ENCODE data around the gene PLXNB2.
"Not testable (repeated sequence)": the region's sequence is repeated elsewhere in the genome, so short reads cannot be mapped to it uniquely, and the experiment has no call there.

Gene PLXNB2

DNA sequence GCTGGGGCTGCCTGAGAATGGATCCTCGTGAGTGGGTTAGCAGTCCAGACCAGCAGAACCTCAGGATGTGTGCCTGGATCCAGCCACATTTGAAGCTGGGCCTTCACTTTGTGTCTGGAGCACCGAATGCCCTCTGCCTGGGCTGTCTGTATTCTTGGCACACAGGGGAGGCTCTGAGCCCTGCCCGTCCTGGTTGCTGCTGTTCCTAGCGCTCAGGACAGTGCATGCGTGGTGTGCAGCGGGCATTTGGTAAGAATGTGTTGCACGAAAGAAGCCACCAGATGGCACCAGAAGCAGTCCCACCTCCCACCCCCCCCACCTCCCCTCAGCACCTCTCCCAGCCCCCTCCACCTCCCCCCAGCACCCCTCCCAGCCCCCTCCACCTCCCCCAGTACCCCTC, 33.1 kb downstream of the PLXNB2 start:
- TF ChIP-seq, protein P1, sequence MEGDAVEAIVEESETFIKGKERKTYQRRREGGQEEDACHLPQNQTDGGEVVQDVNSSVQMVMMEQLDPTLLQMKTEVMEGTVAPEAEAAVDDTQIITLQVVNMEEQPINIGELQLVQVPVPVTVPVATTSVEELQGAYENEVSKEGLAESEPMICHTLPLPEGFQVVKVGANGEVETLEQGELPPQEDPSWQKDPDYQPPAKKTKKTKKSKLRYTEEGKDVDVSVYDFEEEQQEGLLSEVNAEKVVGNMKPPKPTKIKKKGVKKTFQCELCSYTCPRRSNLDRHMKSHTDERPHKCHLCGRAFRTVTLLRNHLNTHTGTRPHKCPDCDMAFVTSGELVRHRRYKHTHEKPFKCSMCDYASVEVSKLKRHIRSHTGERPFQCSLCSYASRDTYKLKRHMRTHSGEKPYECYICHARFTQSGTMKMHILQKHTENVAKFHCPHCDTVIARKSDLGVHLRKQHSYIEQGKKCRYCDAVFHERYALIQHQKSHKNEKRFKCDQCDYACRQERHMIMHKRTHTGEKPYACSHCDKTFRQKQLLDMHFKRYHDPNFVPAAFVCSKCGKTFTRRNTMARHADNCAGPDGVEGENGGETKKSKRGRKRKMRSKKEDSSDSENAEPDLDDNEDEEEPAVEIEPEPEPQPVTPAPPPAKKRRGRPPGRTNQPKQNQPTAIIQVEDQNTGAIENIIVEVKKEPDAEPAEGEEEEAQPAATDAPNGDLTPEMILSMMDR (IDR thresholded peaks at IDR 0.05; ENCODE audit: insufficient read depth, low read depth, low read length, missing control alignments), result peak; percentile 42
- no peak overlapping the region for H3K4me3 ChIP-seq (ENCODE audit: low read length)
- peak; percentile 65 for DNase-seq (ENCODE audit: low read depth)

DNA sequence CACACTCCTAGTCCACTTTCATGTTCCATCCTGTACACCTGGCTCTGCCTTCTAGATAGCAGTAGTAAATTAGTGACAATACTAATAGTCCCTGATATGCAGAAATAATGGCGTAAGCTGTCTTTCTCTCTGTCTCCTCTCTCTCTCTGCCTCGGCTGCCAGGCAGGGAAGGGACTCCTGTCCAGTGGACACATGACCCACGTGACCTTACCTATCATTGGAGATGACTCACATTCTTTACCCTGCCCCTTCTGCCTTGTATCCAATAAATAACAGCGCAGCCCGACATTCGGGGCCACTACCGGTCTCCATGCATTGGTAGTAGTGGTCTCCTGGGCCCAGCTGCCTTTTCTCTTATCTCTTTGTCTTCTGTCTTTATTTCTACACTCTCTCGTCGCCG, 33.7 kb downstream of the PLXNB2 start:
- not testable (repeated sequence) for DNase-seq (ENCODE audit: low read depth); H3K4me3 ChIP-seq (ENCODE audit: low read length)

DNA sequence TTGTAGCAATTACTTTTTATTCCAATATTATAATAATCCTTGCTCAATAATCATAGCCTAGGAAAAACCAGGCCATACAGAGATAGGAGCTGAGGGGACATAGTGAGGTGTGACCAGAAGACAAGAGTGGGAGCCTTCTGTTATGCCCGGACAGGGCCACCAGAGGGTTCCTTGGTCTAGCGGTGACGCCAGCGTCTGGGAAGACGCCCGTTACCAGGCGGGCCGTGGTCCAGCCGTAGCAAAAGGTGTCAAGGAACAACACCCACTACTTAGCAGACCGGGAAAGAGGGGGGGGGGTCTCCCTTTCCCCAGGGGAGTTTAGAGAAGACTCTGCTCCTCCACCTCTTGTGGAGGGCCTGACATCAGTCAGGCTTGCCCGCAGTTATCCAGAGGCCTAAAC, 34.1 kb downstream of the PLXNB2 start:
- H3K4me3 ChIP-seq (ENCODE audit: low read length); DNase-seq (ENCODE audit: low read depth): not testable (repeated sequence)

DNA sequence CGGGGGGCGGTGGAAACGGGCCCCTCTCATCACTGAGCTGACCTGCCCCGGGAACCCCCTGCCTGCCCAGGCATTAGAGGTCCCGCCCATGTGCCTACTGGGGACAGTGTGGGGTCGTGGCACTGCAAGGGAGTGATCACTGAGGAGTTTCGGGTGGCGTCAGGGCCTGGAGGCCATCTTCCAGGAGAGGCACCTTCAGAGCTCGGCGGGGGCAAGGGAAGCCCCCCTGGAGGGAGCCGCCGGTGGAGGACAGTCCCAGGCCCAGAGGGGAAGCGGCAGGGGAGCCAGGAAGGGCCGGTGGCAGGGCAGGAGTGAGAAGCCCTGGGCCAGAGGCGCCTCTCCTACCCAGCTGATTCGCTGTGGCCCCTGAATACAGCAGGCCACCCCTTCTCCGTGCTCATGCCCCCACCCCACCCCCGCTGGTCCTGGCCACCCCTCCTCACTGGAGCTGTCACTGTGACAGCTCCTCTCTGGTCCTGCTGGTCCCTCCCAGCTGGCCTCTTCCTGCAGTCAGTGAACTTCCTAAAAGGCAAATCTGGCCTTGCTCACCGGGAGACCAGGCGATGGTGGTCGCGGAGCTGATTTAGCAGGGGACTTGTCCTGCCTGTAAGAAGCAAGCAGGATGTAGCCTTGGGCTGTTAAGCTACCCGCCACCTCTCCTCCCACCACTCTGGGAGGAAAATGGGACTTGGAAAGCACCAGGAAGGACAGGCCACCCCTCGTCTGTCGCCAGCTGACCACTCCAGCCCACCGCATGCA, 35.2 kb downstream of the PLXNB2 start:
- no peak overlapping the region for H3K4me3 ChIP-seq (ENCODE audit: low read length)
- TF ChIP-seq, protein P1 (IDR thresholded peaks at IDR 0.05; ENCODE audit: insufficient read depth, low read depth, low read length, missing control alignments), result no peak
- no peak for DNase-seq (ENCODE audit: low read depth)

DNA sequence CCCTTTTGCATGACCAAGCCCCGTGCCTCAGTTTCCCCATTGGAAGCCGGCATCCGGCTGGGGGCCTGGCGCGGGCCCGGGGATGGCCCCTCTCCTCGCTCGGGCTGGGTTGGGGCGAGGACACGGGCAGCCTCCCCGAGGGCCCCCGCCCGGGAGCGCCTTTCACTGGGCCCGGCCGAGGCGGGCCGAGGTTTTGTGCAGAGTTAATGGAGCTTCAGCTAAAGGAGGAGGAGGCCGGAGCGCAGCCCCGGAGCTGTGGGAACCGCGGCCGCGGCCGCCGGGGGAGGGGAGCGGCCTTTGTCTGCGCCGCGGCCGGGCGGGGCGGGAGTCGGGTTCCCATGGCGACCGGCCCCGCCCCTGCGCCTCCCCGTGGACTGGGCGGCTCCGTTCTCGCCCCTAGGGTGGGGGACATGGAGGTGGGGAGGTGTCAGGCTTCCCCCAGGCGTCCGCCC, 35.9 kb downstream of the PLXNB2 start:
- peak; percentile 73 for DNase-seq (ENCODE audit: low read depth)
- TF ChIP-seq, protein P1 (IDR thresholded peaks at IDR 0.05; ENCODE audit: insufficient read depth, low read depth, low read length, missing control alignments), result no peak
- H3K4me3 ChIP-seq (ENCODE audit: low read length), result peak overlapping the region; percentile 45

DNA sequence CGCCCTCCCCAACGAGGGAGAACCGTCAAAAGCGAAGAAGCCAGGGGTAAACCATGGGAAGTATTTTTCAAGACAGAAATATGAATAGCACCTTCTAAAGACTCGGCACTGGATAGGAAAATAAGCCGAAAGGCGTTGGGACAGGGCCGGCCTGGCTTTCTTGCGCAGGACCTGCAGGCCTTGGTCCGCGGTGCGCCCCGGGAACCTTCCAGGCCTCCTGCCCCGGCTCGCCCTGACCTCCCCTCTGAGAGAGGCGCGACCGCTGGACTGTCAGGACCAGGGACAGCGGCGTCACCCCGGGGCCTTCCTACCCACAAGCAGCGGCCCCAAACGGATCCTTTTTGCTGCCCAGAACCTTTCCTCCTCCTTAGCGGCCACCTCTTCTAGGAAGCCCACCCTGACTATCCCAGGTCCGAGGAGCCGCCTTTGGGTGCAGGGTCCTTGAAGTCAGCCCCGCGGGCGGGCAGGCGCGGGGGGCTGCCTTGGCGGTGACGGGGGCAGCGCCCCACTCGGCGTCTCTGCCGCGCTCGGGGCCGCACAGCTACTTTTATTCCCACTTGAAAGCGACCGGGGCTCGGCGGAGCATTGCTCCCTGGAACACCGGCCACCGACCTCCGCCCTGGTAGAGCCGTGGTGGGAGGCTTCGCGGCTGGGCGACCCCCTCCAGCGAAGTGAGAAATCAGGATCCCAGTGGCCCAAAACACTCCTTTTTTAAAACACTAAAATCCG, 36.6 kb downstream of the PLXNB2 start:
- peak; percentile 72 for DNase-seq (ENCODE audit: low read depth)
- TF ChIP-seq, protein P1 (IDR thresholded peaks at IDR 0.05; ENCODE audit: insufficient read depth, low read depth, low read length, missing control alignments), result no peak
- peak overlapping the region; percentile 45 for H3K4me3 ChIP-seq (ENCODE audit: low read length)

DNA sequence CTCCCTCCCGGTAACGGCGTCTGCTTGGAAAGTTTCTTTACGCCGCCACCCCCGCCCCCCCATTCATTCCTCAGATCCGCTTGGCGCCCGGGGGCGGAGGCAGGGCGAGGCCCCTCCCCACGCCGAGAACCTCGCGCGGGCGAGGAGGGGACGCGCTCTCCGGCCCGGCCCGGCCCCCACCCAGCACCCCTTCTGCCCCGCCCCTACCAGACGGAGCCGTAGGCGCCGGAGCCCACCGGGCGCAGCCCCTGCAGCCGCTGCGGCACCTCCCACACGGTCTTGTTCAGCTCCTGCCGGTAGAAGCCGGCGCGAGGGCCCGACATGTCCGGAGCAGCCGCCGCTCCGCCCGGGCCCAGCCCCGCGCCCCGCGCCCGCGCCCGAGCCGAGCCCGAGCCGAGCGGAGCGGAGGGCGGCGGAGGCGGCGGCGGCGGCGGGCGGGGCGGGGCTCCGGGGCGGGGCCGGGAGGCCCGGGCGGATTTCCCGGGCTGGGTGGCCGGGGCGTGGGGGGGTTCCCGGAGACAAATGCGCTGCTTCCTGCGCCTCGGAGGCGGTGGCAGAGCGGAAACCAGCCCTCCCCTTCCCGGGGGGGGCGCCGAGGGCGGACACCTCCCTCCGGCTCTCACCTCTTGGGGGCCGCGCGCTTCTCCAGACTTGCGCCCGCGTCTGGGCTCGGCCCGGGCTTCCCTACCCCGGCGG, 37.3 kb downstream of the PLXNB2 start, which contains the start of gene MAPK11:
TSS of gene MAPK11 (minus strand) at position 411 of the 696 bp plus-strand sequence. CDS start at position 323, 88 bp downstream.
- TF ChIP-seq, protein P1 (IDR thresholded peaks at IDR 0.05; ENCODE audit: insufficient read depth, low read depth, low read length, missing control alignments), result no peak
- H3K4me3 ChIP-seq (ENCODE audit: low read length), result peak within 1 kb of the TSS; percentile 45
- DNase-seq (ENCODE audit: low read depth), result peak; percentile 50
